GM19452 (cell line): ENCODE data around the gene SKAP2.

Experiments used
- ATAC-seq: cut with Tn5 transposase; IDR thresholded peaks from one replicate; pipeline ENCODE4 v1.9.1; 2021; ENCODE audit not compliant: unreplicated experiment

Gene SKAP2

DNA sequence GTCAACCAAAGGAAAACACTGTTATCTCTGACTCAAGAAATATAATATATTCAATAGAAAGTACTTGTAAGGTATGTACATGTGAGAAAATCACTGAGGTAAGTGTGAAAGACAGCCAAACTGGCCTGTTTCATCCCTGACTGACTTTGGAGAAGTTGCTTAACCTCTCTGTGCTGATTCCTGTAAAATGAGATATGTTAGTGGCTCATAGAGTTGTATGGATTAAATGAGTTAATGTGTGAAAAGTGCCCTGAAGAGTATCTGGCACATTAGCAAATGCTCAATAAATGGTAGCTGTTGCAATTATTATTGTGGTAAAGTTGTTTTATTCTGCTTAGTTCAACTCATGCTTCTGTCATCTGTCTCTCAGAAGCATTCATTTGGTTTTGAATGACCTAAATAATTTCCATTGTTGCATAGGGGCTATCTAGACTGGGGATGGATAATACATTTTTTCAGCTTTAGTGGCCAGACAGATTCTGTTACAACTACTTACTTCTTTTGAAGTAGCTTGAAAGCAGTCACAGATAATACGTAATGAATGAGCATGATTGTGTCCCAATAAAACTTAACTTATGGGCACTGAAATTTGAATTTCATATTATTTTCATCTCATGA lies 84.3 kb downstream of the SKAP2 start:
- ATAC-seq = no peak

DNA sequence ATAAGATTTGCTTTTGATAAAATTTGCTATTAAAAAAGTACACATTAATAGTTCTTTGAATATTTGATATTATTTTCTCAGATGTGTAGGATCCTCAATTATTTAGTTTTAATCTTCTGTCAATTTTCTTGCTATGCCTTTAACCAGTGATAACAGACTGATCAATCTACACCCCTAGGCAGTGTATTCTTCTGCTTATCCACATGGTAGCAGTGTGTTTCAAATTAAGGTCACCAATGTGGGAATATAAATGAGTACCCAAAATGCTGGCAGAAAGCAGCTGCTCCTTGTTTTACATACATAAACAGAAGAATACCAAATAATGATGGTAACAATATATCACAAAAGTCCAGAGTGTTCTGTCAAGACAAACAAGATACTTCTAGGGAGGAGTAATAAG lies 87.0 kb downstream of the SKAP2 start:
- no peak for ATAC-seq

DNA sequence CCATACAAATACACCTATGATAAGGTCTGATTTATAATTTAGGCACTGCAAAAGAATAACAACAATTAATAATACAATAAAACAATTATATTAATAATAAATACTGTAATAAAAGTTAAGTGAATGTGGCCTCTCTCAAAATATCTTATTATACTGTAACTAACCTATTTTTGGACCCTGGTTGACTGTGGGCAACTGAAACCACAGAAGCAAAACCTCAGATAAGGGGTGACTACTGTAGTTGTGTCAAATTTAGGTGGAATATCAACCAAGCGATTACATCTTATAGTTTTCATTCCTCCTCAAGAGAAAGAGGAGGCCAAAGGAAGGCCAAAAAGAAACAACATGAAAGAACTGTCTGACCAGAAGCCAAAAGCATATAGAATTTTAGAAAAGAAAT lies 103.9 kb downstream of the SKAP2 start:
- no peak for ATAC-seq

DNA sequence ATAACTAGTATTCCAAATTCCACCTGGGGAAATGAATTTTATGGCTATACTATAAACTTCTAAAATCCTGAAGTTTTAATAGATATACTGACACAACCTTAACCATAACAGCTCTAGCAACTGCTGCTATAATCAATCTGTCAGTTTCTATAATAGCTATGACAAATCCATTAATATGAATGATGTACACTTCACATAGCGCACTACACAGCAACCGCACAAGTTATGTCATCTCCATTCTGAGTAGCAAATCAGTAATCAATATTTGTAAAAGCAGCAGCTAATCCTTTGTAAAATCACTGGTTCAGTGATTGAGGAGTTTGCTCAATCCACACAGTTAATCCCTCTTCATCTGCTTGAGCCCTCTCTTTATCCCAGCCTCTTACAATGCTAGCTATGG lies 105.3 kb downstream of the SKAP2 start:
- ATAC-seq = no peak

DNA sequence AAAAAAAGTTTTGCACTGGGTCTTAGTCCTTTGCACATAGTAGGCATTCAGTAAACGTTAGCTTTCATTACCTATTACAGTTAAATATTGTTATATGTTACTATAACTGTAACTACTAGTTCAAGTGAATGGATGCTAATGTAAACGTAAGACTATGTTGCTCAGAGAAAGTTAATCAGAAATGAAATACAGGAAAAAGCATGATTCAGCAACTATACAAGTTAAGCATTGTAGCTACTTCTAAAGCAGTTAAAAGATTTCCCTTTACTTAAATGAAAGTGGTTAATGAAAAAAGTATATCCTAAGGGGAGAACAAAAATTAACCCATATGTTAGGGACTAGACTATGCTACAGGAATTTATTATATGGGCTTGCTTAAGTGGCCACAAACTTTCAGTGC lies 121.2 kb downstream of the SKAP2 start:
- no peak for ATAC-seq

DNA sequence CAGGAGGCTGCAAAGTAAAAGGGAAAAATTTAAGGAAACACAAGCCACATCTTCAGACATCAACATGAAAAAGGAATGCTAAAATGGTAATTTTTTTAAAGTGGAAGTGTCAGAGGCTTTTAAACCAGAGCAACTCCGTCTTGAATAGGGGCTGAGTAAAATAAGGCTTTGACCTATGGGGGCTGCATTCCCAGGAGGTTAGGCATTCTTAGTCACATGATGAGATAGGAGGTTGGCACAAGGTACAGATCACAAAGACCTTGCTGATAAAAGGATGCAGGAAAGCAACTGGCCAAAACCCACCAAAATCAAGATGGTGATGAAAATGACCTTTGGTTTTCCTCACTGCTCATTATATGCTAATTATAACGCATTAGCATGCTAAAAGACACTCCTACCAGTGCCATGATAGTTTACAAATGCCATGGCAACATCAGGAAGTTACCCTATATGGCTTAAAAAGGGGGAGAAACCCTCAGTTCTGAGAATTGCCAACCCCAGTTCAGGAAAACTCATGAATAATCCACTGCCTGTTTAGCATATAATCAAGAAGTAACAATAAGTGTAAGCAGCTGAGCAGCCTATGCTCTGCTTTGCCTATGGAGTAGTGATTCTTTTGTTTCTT lies 128.3 kb downstream of the SKAP2 start:
- no peak for ATAC-seq

DNA sequence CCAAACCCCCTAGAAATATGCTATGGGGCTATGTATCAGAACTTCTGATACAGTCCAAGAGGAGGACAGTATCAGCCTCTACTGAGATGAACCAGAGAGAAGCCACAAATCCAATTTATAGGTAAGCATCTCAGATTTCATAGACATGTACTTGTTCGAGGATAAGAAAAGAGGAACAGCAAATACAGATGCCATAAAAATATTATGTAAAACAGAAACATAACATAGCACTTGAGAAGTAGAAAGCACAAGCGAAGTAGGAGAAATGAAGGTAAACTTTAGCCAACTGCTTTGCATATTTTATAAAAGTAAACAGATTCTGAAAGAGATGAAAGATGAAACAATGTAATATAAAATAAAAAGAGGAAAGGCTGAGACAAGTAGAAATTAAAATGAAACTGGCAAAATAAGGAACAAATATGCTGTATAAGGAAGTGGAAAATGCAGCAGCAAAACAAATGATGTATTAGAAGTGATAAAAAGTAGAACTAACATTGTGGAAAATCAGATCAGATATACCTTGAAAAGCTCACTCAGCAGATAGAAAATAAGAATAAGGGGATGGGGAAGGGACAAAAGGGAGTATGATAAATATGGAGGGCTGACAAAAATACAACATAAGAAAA lies 135.1 kb downstream of the SKAP2 start:
- ATAC-seq = no peak

DNA sequence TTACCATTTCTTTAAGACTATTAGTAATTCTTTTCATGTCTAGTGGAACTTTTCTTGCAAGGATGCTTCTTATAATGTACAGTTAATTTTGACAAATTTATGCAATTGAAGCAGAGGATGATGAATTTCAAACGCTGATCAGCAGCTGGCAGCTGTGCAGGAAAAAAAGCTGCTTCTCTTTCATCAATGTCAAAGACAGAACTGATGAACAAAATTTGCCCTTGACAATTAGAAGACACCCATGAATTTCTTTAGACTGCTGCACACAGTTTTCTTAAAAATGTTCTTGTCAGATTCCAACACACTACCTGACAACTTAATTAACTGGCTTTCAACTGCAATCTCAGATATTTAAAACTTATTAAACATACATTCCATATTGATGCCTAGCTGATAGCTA lies 138.3 kb downstream of the SKAP2 start:
- no peak for ATAC-seq

DNA sequence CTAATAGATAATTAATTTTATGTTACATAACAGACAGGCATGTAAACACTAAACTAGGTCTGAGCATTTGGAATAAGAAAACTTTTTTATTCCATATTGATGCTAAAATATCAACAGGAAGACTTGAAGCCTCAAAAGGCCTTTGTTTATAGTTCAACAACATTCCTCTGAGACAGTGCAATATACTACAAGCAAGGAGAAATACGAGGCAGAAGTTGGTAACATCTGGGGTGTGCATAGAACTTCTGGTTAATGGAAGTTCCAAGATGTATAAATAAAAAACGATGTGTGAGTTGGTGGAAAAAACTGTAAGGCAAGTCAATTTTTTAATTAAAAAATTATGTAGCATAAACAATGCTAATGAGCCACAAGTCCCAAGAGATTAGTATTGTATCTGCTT lies 139.6 kb downstream of the SKAP2 start:
- no peak for ATAC-seq

DNA sequence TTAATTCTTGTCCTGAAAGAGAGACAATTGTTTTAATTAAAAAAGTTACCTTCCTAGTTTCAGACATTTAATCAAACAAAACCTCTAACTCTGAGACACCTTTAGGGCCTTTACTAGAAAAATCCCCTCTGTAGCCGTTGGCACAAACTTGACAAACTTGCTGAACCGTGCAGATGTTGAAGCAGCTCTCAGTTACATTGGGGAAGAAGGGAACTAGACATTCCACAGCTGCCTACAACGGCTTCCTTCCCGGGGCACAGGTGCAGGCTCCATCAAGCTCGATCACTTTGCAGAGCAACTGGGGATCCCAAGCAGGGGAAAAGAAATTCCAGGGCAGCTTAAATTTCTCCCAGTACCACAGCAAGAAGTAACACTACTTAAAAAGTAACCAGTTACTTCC lies 141.3 kb downstream of the SKAP2 start:
- no peak for ATAC-seq

DNA sequence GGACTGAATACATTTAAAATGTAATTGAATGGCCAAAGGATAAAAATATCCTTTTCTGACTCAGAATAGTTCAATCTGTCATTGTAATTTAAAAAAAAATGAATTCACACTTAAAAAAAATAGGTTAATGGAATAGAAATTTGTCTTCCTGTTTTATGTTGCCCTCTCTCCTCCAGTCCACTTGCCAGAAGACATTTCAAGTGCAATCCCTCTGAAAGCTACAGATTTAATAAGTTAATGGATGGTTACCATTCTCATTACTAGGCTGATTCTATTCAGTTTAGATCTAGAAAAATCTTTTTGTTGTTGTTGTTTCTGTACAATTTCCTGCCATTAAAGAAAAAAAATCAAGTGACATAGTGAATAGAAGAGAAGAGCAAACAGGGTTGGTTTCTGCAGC lies 142.9 kb downstream of the SKAP2 start:
- ATAC-seq = no peak

DNA sequence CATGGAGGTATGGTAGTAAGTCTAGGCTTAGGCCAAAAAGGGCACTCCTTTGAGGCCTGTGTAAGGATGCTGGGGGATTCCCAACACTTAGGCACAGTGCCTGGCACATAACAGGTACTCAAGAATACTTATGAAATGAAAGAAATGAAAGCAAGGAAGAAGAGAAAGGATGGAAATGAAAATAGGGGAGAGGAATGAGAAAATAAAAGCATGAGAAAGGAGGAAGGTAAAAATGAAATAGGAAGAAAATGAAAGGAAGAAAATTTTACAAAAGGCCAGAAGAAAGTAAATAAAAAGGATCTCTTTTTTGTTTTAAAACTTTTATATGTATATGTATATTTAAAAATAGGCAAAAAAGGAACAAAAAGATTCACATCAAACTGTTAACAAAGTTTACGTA lies 146.3 kb downstream of the SKAP2 start:
- ATAC-seq = no peak

DNA sequence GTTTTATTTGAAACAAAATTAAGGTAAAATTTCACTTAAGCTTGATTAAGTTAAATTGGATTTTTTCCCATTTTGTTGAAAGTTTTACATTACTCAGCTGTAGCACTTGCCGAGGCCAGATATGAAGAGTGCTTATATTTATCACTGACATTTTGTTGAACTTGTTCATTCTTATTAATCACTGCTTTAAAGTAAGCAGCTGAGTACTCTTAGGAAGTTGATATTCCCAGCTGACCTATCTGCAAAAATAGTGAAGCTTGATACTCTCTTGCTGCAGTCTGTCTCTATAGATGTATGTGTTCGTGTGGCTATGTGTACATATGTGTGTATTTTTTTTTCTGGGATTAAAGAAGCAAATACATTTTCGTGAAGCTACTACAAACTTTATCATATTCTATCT lies 150.0 kb downstream of the SKAP2 start:
- no peak for ATAC-seq

DNA sequence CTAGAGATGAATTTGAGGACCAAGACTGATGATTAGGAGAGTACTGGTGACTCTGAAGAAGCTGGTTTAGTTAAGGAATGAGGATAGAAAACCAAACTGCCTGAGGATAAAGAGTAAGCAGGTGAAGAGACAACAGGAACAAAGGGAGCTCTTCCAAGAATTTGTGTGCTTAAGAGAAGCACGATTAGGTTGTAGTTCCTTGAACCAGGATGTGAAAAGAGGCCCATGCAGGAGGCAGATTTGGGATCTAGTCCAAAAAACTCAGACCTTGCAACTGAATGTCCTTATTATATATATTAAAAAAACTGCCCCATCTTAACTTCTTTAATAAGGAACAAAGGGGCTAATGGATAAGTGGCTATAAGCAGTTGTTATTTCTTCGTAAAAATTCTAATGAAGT lies 150.4 kb downstream of the SKAP2 start:
- ATAC-seq = no peak

DNA sequence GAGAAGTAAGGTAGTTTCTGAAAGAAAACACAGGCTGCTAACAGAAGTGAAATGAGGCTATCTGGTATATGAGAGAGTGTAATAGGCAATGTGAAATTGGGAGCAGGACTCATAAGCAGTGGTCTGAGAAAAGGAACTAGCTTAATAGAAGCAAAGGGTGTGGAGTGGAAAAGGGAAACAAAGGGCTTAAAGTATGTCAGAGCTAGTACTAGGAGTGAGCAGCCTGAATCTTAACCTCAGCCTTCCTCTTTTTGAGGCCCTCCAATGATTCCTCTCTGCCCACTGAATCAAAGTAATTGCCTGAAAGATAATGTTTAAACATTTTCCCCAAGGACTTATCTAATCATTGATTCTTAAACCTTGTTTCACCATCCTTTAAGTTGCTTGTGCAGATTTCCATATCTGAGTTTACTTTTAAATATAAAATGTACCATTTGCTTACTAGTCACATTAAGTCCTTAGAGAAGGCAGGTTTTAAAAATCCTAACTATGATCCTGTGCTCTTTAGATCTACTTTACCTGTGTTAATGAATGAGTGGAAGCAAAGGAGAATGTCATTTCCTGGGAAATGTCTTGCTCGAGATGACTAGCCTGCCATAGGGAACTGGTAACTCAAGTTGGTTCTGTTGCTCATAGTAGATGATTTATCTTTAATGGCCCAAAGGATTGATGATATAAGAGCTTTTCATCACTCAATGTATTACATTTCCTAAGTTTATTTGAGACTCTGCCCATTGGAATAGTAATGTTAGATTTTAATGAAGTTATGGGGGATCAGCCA lies 155.0 kb downstream of the SKAP2 start:
- no peak for ATAC-seq

DNA sequence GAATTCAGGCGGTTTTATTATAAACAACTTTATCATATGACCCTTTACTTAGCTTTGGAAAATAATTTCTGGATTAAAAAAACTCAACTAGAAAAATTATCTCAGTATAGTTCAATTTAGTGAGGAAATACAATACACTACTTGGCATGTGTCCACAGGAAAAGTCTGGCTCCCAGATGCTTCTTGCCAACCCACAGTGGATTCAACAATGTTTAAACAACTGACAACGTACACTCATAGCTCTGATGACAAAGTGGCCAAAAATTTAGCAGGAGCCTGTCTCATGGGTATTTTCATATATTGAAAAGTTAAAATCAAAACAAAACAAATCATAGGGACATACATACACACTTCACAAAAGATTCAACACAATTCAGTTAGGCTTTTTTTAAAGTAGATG lies 158.8 kb downstream of the SKAP2 start:
- no peak for ATAC-seq

DNA sequence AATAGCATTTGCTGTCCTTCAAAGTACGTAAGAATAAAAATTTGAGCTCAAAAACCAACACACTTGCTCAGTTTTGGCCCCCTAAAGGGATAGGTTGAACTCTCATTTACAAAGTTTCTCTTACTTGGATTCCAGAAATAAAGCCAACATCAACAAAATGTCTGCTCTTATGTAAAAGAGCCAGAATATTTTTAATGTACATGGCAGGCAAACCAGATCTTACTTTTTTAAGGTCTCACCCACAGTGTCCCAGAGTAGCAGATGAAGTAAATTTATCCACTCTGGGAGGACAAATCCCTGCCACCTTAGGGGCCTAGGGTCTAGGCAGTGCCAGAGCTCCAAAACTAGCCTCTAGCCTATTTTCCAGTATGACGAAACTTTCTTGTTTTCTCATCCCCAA lies 159.6 kb downstream of the SKAP2 start:
- ATAC-seq = no peak

DNA sequence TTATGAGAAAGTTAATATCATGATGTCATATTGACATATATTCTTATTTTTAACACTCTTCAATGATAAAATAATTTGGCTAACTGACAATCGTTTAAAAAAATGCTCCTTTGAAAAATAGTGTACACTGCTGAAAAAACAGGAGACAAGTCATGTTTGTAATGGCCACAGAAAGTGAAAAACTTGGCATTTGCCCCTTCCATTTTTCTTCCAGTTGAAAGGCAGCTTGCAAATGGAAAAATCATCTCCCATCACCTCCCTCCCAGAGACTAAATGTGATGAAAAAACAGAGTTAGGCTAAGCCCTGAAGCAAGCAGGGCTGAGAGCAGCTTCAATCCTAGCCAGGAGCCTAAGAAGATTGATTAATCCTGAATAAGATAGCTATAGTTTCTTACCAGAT lies 160.4 kb downstream of the SKAP2 start:
- ATAC-seq = no peak

DNA sequence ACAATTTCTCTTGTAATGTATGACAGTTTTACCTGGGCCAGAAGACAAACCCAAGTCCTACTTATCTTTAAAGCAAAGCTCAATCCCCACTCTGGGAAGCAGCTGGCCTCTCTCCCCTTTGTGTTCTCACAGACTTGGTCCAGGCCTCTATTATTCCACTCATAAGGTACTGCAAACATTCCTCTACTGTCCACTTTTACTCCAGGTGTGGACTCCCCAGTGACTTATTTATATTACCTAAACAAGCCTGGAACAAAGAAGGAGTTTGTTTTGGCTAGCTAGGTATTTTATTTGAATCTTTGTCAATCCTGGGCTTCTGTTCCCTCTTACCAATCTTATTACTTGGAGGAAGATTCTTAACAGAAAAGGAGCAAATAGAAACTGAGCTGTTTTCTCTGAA lies 163.5 kb downstream of the SKAP2 start:
- ATAC-seq = no peak

DNA sequence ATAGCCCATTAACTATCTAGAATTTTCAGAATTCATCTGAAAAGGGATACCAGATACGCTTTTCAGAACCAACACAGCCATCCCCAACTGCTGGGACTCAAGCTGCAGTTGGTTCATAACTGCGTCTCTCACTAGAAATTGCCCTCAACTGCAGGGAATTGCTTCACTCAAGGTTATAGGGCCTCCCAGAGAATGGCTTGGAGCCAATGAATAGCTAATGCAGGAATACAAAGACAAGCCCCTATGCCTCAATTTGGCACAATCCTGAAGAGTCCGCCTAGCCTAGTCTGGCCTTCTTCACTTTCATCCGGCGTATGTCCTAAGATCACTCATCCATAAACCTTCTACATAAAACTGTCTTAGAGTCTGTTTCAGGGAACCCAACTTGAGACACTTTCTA lies 164.0 kb downstream of the SKAP2 start:
- ATAC-seq = no peak

DNA sequence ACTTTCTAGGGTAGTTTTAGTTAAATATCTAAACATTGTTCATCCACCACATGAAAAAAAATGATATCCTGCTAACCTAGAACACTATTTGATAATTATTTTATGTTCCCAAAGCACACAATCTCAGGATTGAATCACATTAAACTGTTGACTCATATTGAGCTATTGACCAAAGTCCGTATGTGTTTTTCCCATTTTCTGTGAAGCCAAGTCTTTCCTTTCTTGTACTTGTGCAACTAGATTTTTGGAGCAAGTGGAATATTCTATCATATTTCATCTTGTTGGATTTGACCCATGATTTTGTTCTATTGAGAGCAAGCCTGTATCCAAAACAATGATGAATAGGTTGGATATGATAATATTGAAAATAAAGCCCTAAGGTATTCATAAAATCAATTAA lies 164.6 kb downstream of the SKAP2 start:
- no peak for ATAC-seq

DNA sequence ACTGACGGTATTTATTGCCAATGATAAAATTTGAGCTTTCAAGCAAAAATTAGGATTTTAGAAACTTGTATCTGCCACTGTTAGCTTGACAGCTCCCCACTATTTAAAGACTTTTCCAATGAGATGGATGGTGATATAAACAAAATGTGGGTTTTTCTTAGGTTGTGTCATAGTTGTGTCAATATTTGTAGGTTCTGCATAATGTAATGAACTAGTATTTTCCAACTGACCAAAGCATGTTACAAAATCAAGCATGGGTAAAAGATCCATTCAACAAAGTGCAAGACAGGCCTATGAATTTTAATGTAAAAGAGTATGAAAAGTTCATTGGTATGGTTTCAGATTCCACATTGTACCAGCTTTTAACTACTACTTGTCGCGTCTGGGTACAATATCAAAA lies 165.6 kb downstream of the SKAP2 start:
- ATAC-seq = no peak
